Hematopoietic multipotent progenitor cell treated with erythropoietin and hydrocortisone succinate and interleukin-3 and kit ligand, for 6 days (in vitro differentiated cells): ENCODE data around the gene CNTROB.
A peak's percentile ranks its signal among the peaks of the same experiment; 100 is the strongest.
"Not testable (repeated sequence)": the region's sequence is repeated elsewhere in the genome, so short reads cannot be mapped to it uniquely, and the experiment has no call there.

ENCODE experiments used
- DNase-seq: peaks from one replicate; pipeline ENCODE4 v3.0.0-alpha.2; 2015

Gene CNTROB

GRCh38 chr17:7943291-7943690, 11.3 kb downstream of the CNTROB start:
- DNase-seq = no peak

- no peak for DNase-seq
Observed at GRCh38 chr17:7944326-7944725, 12.3 kb downstream of the CNTROB start.

GRCh38 chr17:7945651-7946050, 13.6 kb downstream of the CNTROB start:
- DNase-seq = no peak

- DNase-seq = no peak
Observed at GRCh38 chr17:7946441-7946840, 14.4 kb downstream of the CNTROB start.

- DNase-seq = no peak
Observed at GRCh38 chr17:7947651-7948050, 15.6 kb downstream of the CNTROB start.

GRCh38 chr17:7950578-7950977, 18.6 kb downstream of the CNTROB start:
- DNase-seq = no peak

- no peak for DNase-seq
Observed at GRCh38 chr17:7951143-7951792, 19.3 kb downstream of the CNTROB start.

- DNase-seq = not testable (repeated sequence)
Observed at GRCh38 chr17:7953266-7953665, 21.3 kb downstream of the CNTROB start.

GRCh38 chr17:7955414-7956227, 23.6 kb downstream of the CNTROB start:
- no peak for DNase-seq

- DNase-seq = no peak
Observed at GRCh38 chr17:7956228-7956965, 24.4 kb downstream of the CNTROB start.

- DNase-seq = peak; percentile 77
Observed at GRCh38 chr17:7959503-7960253, 27.7 kb downstream of the CNTROB start.

GRCh38 chr17:7961421-7961820, 29.4 kb downstream of the CNTROB start:
- peak; percentile 17 for DNase-seq

- peak; percentile 10 for DNase-seq
Observed at GRCh38 chr17:7967751-7968150, 35.7 kb downstream of the CNTROB start.

GRCh38 chr17:7969433-7969832, 37.4 kb downstream of the CNTROB start:
- peak; percentile 76 for DNase-seq

GRCh38 chr17:7971651-7972050, 39.6 kb downstream of the CNTROB start:
- DNase-seq = no peak

GRCh38 chr17:7972131-7972785, 40.3 kb downstream of the CNTROB start:
- DNase-seq = peak; percentile 52

- no peak for DNase-seq
Observed at GRCh38 chr17:7974638-7975131, 42.7 kb downstream of the CNTROB start.

- no peak for DNase-seq
Observed at GRCh38 chr17:7977039-7977438, 45.0 kb downstream of the CNTROB start.

GRCh38 chr17:7977805-7978204, 45.8 kb downstream of the CNTROB start:
- no peak for DNase-seq

- peak; percentile 47 for DNase-seq
Observed at GRCh38 chr17:7982173-7982572, 50.2 kb downstream of the CNTROB start.

- DNase-seq = peak; percentile 47
Observed at GRCh38 chr17:7982666-7983065, 50.7 kb downstream of the CNTROB start.

GRCh38 chr17:7984904-7985303, 52.9 kb downstream of the CNTROB start:
- DNase-seq = no peak
